ENCODE measurements around the gene SIGLEC6. TPM values are rescaled to one million over a fixed set of nuclear protein-coding genes. Genes with fewer than 3 reads are reported as not detected.

Gene SIGLEC6
- total and polyA plus RNA-seq, 2 experiments from 2014 or later = not detected

DNA sequence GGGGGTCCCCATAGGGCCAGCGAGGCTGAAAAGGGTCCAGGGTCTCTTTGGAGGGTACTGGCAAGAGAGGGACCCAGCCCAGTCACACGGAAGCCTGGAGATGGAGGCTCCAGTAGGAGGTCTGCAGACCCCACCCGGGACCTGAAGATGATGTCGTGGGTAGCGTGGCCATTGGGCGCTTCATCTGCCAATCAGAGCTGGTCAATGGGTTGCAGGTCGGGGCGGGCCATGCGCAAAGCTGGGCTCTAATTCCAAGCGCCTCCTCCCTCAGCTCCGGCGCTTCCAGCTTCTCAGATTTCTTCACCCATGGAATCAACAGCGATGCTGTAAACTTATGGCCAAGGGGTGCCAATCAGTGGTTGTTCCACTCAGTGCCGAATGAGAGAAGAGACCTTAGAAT lies 40.8 kb downstream of the SIGLEC6 start:
- TF ChIP-seq EZH2phosphoT487 (IDR thresholded peaks at IDR 0.05; ENCODE audit: insufficient read depth, low read depth) = no peak
- no peak for TF ChIP-seq EZH2 (IDR thresholded peaks at IDR 0.05; ENCODE audit: insufficient read depth, poor library complexity, severe bottlenecking)
- in situ Hi-C loops (cut with MboI) = no loop called here
- H2AFZ ChIP-seq = no peak overlapping the region

DNA sequence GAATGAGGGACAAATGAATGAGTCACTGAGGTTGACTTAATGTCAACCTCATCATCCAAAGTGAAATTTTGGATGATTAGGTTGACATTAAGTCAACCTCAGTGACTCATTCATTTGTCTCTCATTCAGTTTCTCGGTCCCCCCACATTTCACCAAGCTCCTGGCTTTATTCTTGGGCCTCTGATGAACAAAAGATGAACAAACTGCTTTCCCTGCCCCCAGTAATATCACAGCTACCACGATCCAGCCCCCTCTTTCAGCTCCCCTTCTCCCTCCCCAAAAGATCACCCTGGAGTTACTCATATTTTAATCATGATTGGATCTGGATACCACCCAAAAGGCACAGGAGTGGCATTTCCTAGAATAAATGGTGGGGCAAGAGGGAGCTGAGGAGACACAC lies 42.4 kb downstream of the SIGLEC6 start:
- Histone ChIP-seq H3K9me3 (ENCODE audit: low read depth) (no peaks in the 10 kb centered on the region), H3K4me3 (no peak overlapping the region), H4K20me1 (ENCODE audit: insufficient read depth) (no peaks in the 10 kb centered on the region), H3K36me3 (ENCODE audit: low read depth) (no peaks in the 10 kb centered on the region), H3F3A (ENCODE audit: insufficient read depth) (no peaks in the 10 kb centered on the region), H3K9ac (no peak overlapping the region), H3K4me2 (ENCODE audit: unreplicated experiment) (no peak overlapping the region), H3K4me1 (ENCODE audit: insufficient read depth) (no peaks in the 10 kb centered on the region), H3K79me2 (ENCODE audit: insufficient read depth) (no peaks in the 10 kb centered on the region), H3K9me2 (ENCODE audit: insufficient read depth) (no peaks in the 10 kb centered on the region), H3K27ac (no peak overlapping the region), H3K27me3 (replicated peaks; ENCODE audit: insufficient read depth) (no peaks in the 10 kb centered on the region), H2AFZ (no peak overlapping the region)
- no peak for DNase-seq
- in situ Hi-C loops (cut with MboI) = no loop called here
- 17 to 28% methylated on average over 2 of the region's 2 CpGs for WGBS, 2 experiments (ENCODE audit: low coverage in 1 of 2, low lambda C conversion rate in 2 of 2, missing lambda C conversion rate in 2 of 2)
- TF ChIP-seq EZH2 (IDR thresholded peaks at IDR 0.05; ENCODE audit: insufficient read depth, poor library complexity, severe bottlenecking) (no peak), EZH2phosphoT487 (IDR thresholded peaks at IDR 0.05; ENCODE audit: insufficient read depth, low read depth) (no peak)

More for the DNA sequence above, 40.8 kb downstream of the SIGLEC6 start:
- no peaks in the 10 kb centered on the region for H3F3A ChIP-seq (ENCODE audit: insufficient read depth)
- DNase-seq = no peak
- H3K4me3 ChIP-seq = no peak overlapping the region
- no peak overlapping the region for H3K27ac ChIP-seq
- no peaks in the 10 kb centered on the region for H4K20me1 ChIP-seq (ENCODE audit: insufficient read depth)
- no peaks in the 10 kb centered on the region for H3K9me3 ChIP-seq (ENCODE audit: low read depth)
- WGBS, 2 experiments (ENCODE audit: low coverage in 1 of 2, low lambda C conversion rate in 2 of 2, missing lambda C conversion rate in 2 of 2) = 9 to 11% methylated on average over 14 of the region's 14 CpGs
- H3K9me2 ChIP-seq (ENCODE audit: insufficient read depth) = no peaks in the 10 kb centered on the region
- no peak overlapping the region for H3K9ac ChIP-seq
- H3K79me2 ChIP-seq (ENCODE audit: insufficient read depth) = no peaks in the 10 kb centered on the region
- no peaks in the 10 kb centered on the region for H3K36me3 ChIP-seq (ENCODE audit: low read depth)
- H3K4me2 ChIP-seq (ENCODE audit: unreplicated experiment) = no peak overlapping the region
- H3K27me3 ChIP-seq (replicated peaks; ENCODE audit: insufficient read depth) = no peaks in the 10 kb centered on the region
- no peaks in the 10 kb centered on the region for H3K4me1 ChIP-seq (ENCODE audit: insufficient read depth)

DNA sequence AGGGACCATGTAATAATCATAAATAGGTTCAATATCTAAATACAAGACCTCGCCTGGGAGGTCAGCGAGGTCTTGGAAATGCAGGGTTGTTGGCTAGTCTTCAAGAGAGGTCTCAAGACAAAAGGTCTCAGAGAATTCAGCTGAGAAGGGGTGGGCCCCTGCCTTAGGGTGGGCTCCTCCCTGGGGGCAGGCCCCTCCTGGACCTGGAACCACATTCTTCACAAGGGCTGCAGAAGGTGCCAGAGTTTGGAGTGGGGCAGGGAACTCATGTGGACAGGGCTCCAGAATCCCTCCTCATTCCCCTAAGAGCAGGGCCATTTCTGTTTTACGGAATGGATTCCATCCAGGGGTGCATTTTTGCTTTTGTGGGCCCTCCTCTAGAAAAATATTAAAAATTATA lies 43.0 kb downstream of the SIGLEC6 start:
- in situ Hi-C loops (cut with MboI) = no loop called here
- Histone ChIP-seq H3K36me3 (ENCODE audit: low read depth) (no peaks in the 10 kb centered on the region), H3K9me2 (ENCODE audit: insufficient read depth) (no peaks in the 10 kb centered on the region), H3K4me2 (ENCODE audit: unreplicated experiment) (no peak overlapping the region), H3F3A (ENCODE audit: insufficient read depth) (no peaks in the 10 kb centered on the region), H3K79me2 (ENCODE audit: insufficient read depth) (no peaks in the 10 kb centered on the region), H3K27me3 (replicated peaks; ENCODE audit: insufficient read depth) (no peaks in the 10 kb centered on the region), H2AFZ (no peak overlapping the region), H3K27ac (no peak overlapping the region), H3K9me3 (ENCODE audit: low read depth) (no peaks in the 10 kb centered on the region), H3K9ac (no peak overlapping the region), H3K4me3 (no peak overlapping the region), H4K20me1 (ENCODE audit: insufficient read depth) (no peaks in the 10 kb centered on the region), H3K4me1 (ENCODE audit: insufficient read depth) (no peaks in the 10 kb centered on the region)
- WGBS, 2 experiments (ENCODE audit: low coverage in 1 of 2, low lambda C conversion rate in 2 of 2, missing lambda C conversion rate in 2 of 2) = 29 to 35% methylated on average over 3 of the region's 3 CpGs
- TF ChIP-seq EZH2 (IDR thresholded peaks at IDR 0.05; ENCODE audit: insufficient read depth, poor library complexity, severe bottlenecking) (no peak), EZH2phosphoT487 (IDR thresholded peaks at IDR 0.05; ENCODE audit: insufficient read depth, low read depth) (no peak)
- DNase-seq = no peak

DNA sequence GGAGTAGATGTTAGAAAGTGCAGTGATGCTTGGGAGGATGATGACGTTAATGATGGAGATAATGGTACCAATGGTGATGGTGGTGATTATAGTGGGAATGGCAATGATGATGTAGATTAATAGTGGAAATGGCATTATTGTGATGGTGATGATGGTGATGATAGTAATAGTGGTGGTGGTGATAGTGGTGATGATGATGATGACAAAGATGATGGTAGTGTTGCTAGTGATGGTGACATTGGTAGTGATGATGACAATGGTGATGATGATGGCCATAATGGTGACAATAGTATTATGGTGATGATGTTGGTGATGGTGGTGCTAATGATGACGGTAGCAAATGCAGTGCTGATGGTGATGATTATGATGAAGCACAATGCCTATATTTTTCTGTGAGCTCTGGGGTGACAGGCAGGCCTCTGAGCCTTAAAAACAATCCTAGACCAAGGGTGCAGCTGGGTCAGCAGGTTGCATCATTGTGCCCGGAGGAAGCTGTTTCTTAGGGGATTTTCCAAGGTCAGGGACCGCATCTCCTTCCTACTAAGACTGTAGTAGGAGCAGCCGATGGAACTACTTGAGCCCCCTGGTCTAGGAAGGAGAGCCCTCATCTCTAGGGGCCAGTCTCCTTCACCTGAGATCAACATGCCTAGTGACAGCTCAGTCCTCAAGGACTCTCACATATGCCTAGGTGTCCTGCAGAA lies 45.4 kb downstream of the SIGLEC6 start:
- TF ChIP-seq EZH2phosphoT487 (IDR thresholded peaks at IDR 0.05; ENCODE audit: insufficient read depth, low read depth) = no peak
- no peak for TF ChIP-seq EZH2 (IDR thresholded peaks at IDR 0.05; ENCODE audit: insufficient read depth, poor library complexity, severe bottlenecking)
- Histone ChIP-seq H3K4me1 (ENCODE audit: insufficient read depth) (no peaks in the 10 kb centered on the region), H3K4me2 (ENCODE audit: unreplicated experiment) (no peak overlapping the region), H3K9me3 (ENCODE audit: low read depth) (no peaks in the 10 kb centered on the region), H4K20me1 (ENCODE audit: insufficient read depth) (no peaks in the 10 kb centered on the region), H3K9ac (no peak overlapping the region), H3F3A (ENCODE audit: insufficient read depth) (no peaks in the 10 kb centered on the region), H2AFZ (no peak overlapping the region), H3K79me2 (ENCODE audit: insufficient read depth) (no peaks in the 10 kb centered on the region), H3K36me3 (ENCODE audit: low read depth) (no peaks in the 10 kb centered on the region), H3K27ac (no peak overlapping the region), H3K27me3 (replicated peaks; ENCODE audit: insufficient read depth) (no peaks in the 10 kb centered on the region), H3K4me3 (no peak overlapping the region), H3K9me2 (ENCODE audit: insufficient read depth) (no peaks in the 10 kb centered on the region)
- 33 to 34% methylated on average over 5 of the region's 5 CpGs for WGBS, 2 experiments (ENCODE audit: low coverage in 1 of 2, low lambda C conversion rate in 2 of 2, missing lambda C conversion rate in 2 of 2)
- in situ Hi-C loops (cut with MboI) = no loop called here
- no peak for DNase-seq
